ENCODE data around the gene PDZRN3. TPM values are rescaled to one million over a fixed set of nuclear protein-coding genes. Genes with fewer than 3 reads are reported as not detected.

The PDZRN3 gene
- total RNA-seq, 1 experiment from 2014 or later: 17.5 TPM

DNA sequence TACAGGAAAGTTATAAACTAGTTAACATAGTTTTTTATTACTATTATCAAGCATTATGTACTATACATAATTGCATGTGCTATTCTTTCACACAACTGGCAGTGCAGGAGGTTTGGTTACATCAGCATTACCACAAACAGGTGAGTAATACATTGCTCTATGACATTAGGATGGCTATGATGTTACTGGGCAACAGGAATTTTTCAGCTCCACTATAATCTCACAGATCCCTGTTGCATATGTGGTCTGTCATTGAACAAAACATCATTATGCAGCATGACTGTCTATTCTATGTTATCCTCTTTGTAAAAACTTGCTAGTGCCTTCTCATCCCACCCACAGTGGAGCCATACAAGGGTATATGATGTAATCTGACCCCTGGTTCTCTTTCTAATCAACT lies 36.5 kb upstream of the PDZRN3 start:
- Histone ChIP-seq H3K4me1 (ENCODE audit: low read length) (no peaks in the 10 kb centered on the region), H4K20me1 (ENCODE audit: insufficient read depth, low read depth, low read length) (no peaks in the 10 kb centered on the region), H3K27me3 (ENCODE audit: low read length) (no peaks in the 10 kb centered on the region), H3K9ac (ENCODE audit: low read length) (no peak overlapping the region), H3K79me2 (ENCODE audit: low read length) (no peaks in the 10 kb centered on the region), H3K9me2 (replicated peaks; ENCODE audit: insufficient read depth, low read length) (no peaks in the 10 kb centered on the region), H3K9me3 (ENCODE audit: low read length) (no peaks in the 10 kb centered on the region), H3K4me2 (ENCODE audit: low read depth, low read length, poor library complexity, severe bottlenecking) (no peak overlapping the region), H3K27ac (ENCODE audit: low read length) (no peak overlapping the region), H3K36me3 (ENCODE audit: insufficient read depth, low read length) (no peaks in the 10 kb centered on the region), H2AFZ (ENCODE audit: low read length) (no peak overlapping the region), H3K4me3 (ENCODE audit: low read length) (no peak overlapping the region)
- DNase-seq: no peak

DNA sequence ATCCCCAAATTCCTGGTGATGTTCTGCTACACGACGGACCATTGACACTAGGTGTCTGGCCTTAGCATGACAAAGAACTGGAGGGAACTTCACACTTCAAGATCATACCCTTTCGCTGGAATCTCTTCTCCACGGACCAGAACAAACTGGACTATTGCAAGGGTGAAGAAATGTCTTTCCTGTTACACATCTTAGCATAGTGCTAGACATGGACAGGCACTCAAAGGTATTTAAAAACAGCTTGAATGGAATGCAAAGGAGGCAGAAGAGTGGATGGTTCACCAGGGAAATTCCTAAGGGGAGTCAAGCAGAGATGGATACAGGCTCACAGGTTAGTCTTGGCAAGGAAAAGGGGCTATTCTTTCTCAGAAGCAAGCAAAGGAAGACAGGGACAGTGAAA lies 33.5 kb upstream of the PDZRN3 start:
- H3K36me3 ChIP-seq (ENCODE audit: insufficient read depth, low read length): no peaks in the 10 kb centered on the region
- no peak overlapping the region for H3K4me2 ChIP-seq (ENCODE audit: low read depth, low read length, poor library complexity, severe bottlenecking)
- H3K79me2 ChIP-seq (ENCODE audit: low read length): no peaks in the 10 kb centered on the region
- no peaks in the 10 kb centered on the region for H3K4me1 ChIP-seq (ENCODE audit: low read length)
- H2AFZ ChIP-seq (ENCODE audit: low read length): no peak overlapping the region
- no peaks in the 10 kb centered on the region for H4K20me1 ChIP-seq (ENCODE audit: insufficient read depth, low read depth, low read length)
- H3K9me2 ChIP-seq (replicated peaks; ENCODE audit: insufficient read depth, low read length): no peaks in the 10 kb centered on the region
- no peak overlapping the region for H3K4me3 ChIP-seq (ENCODE audit: low read length)
- no peak overlapping the region for H3K9ac ChIP-seq (ENCODE audit: low read length)
- no peak for DNase-seq
- H3K9me3 ChIP-seq (ENCODE audit: low read length): no peaks in the 10 kb centered on the region
- no peak overlapping the region for H3K27ac ChIP-seq (ENCODE audit: low read length)
- H3K27me3 ChIP-seq (ENCODE audit: low read length): no peaks in the 10 kb centered on the region

GRCh38 chr3:73657186-73657585 lies 32.4 kb upstream of the PDZRN3 start:
- H2AFZ ChIP-seq (ENCODE audit: low read length): no peak overlapping the region
- no peaks in the 10 kb centered on the region for H3K27me3 ChIP-seq (ENCODE audit: low read length)
- H3K4me3 ChIP-seq (ENCODE audit: low read length): no peak overlapping the region
- H3K79me2 ChIP-seq (ENCODE audit: low read length): no peaks in the 10 kb centered on the region
- no peak overlapping the region for H3K4me2 ChIP-seq (ENCODE audit: low read depth, low read length, poor library complexity, severe bottlenecking)
- no peaks in the 10 kb centered on the region for H3K36me3 ChIP-seq (ENCODE audit: insufficient read depth, low read length)
- H4K20me1 ChIP-seq (ENCODE audit: insufficient read depth, low read depth, low read length): no peaks in the 10 kb centered on the region
- no peaks in the 10 kb centered on the region for H3K9me3 ChIP-seq (ENCODE audit: low read length)
- no peak overlapping the region for H3K9ac ChIP-seq (ENCODE audit: low read length)
- H3K27ac ChIP-seq (ENCODE audit: low read length): no peak overlapping the region
- H3K9me2 ChIP-seq (replicated peaks; ENCODE audit: insufficient read depth, low read length): no peaks in the 10 kb centered on the region
- H3K4me1 ChIP-seq (ENCODE audit: low read length): no peaks in the 10 kb centered on the region
- no peak for DNase-seq

- Histone ChIP-seq H3K4me3 (ENCODE audit: low read length) (no peak overlapping the region), H3K9ac (ENCODE audit: low read length) (no peak overlapping the region), H3K27me3 (ENCODE audit: low read length) (no peaks in the 10 kb centered on the region), H3K79me2 (ENCODE audit: low read length) (no peaks in the 10 kb centered on the region), H3K36me3 (ENCODE audit: insufficient read depth, low read length) (no peaks in the 10 kb centered on the region), H2AFZ (ENCODE audit: low read length) (no peak overlapping the region), H3K27ac (ENCODE audit: low read length) (no peak overlapping the region), H4K20me1 (ENCODE audit: insufficient read depth, low read depth, low read length) (no peaks in the 10 kb centered on the region), H3K4me2 (ENCODE audit: low read depth, low read length, poor library complexity, severe bottlenecking) (no peak overlapping the region), H3K9me3 (ENCODE audit: low read length) (no peaks in the 10 kb centered on the region), H3K4me1 (ENCODE audit: low read length) (no peaks in the 10 kb centered on the region), H3K9me2 (replicated peaks; ENCODE audit: insufficient read depth, low read length) (no peaks in the 10 kb centered on the region)
- no peak for DNase-seq
Observed at GRCh38 chr3:73656241-73656890, 31.6 kb upstream of the PDZRN3 start.

GRCh38 chr3:73655197-73655596 lies 30.5 kb upstream of the PDZRN3 start:
- H3K4me1 ChIP-seq (ENCODE audit: low read length): no peaks in the 10 kb centered on the region
- H3K4me2 ChIP-seq (ENCODE audit: low read depth, low read length, poor library complexity, severe bottlenecking): no peak overlapping the region
- no peaks in the 10 kb centered on the region for H3K9me2 ChIP-seq (replicated peaks; ENCODE audit: insufficient read depth, low read length)
- no peak overlapping the region for H3K27ac ChIP-seq (ENCODE audit: low read length)
- H2AFZ ChIP-seq (ENCODE audit: low read length): no peak overlapping the region
- no peaks in the 10 kb centered on the region for H4K20me1 ChIP-seq (ENCODE audit: insufficient read depth, low read depth, low read length)
- H3K27me3 ChIP-seq (ENCODE audit: low read length): no peaks in the 10 kb centered on the region
- no peak for DNase-seq
- no peaks in the 10 kb centered on the region for H3K9me3 ChIP-seq (ENCODE audit: low read length)
- no peak overlapping the region for H3K9ac ChIP-seq (ENCODE audit: low read length)
- no peaks in the 10 kb centered on the region for H3K79me2 ChIP-seq (ENCODE audit: low read length)
- H3K36me3 ChIP-seq (ENCODE audit: insufficient read depth, low read length): no peaks in the 10 kb centered on the region
- no peak overlapping the region for H3K4me3 ChIP-seq (ENCODE audit: low read length)

- Histone ChIP-seq H3K9me2 (replicated peaks; ENCODE audit: insufficient read depth, low read length) (no peaks in the 10 kb centered on the region), H4K20me1 (ENCODE audit: insufficient read depth, low read depth, low read length) (no peaks in the 10 kb centered on the region), H3K27me3 (ENCODE audit: low read length) (no peaks in the 10 kb centered on the region), H3K9ac (ENCODE audit: low read length) (no peak overlapping the region), H2AFZ (ENCODE audit: low read length) (no peak overlapping the region), H3K79me2 (ENCODE audit: low read length) (no peaks in the 10 kb centered on the region), H3K36me3 (ENCODE audit: insufficient read depth, low read length) (no peaks in the 10 kb centered on the region), H3K4me3 (ENCODE audit: low read length) (no peak overlapping the region), H3K9me3 (ENCODE audit: low read length) (no peaks in the 10 kb centered on the region), H3K4me2 (ENCODE audit: low read depth, low read length, poor library complexity, severe bottlenecking) (no peak overlapping the region), H3K4me1 (ENCODE audit: low read length) (no peaks in the 10 kb centered on the region), H3K27ac (ENCODE audit: low read length) (no peak overlapping the region)
- no peak for DNase-seq
Observed at GRCh38 chr3:73653877-73654276, 29.1 kb upstream of the PDZRN3 start.

DNA sequence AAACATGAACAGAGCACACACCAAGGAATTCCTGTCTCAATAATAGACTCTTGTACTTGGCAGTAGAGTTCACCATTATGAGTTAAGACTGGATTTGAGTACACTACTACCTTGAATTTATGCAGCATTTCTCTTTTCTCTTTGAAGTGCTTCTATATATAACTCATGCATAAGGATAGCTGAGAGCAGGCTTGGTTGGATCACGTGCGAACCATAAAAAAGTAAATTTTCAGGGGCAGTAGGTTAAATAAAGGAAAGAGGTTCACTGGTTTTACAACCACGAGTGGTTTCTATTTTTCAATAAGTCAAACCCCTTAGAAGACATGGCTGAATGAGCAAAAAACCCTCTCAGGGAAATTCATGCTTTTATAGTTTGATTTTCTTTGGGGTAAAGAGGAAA lies 28.6 kb upstream of the PDZRN3 start:
- Histone ChIP-seq H3K9me2 (replicated peaks; ENCODE audit: insufficient read depth, low read length) (no peaks in the 10 kb centered on the region), H3K27me3 (ENCODE audit: low read length) (no peaks in the 10 kb centered on the region), H2AFZ (ENCODE audit: low read length) (no peak overlapping the region), H3K36me3 (ENCODE audit: insufficient read depth, low read length) (no peaks in the 10 kb centered on the region), H3K79me2 (ENCODE audit: low read length) (no peaks in the 10 kb centered on the region), H3K4me2 (ENCODE audit: low read depth, low read length, poor library complexity, severe bottlenecking) (no peak overlapping the region), H3K4me1 (ENCODE audit: low read length) (no peaks in the 10 kb centered on the region), H3K9ac (ENCODE audit: low read length) (no peak overlapping the region), H4K20me1 (ENCODE audit: insufficient read depth, low read depth, low read length) (no peaks in the 10 kb centered on the region), H3K27ac (ENCODE audit: low read length) (no peak overlapping the region), H3K4me3 (ENCODE audit: low read length) (no peak overlapping the region), H3K9me3 (ENCODE audit: low read length) (no peaks in the 10 kb centered on the region)
- no peak for DNase-seq

DNA sequence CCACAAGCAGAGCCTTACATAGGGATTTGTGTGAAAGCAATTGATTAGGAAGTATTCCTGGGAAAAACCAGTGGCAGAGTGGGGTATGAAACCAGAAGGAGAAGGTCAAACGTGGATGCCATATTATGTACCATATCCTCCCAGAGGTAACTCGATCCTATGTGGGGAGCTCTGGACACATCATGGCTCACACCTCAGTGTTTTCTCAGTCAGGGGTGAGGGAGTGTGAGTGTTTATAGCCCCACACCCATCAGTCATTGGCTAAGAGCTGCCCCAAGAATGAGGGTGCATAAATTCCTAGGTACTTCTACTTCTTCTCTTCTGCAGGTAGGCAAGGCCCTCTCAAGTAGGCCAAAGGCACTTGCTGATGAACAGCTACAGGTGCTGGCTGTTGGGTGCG lies 28.2 kb upstream of the PDZRN3 start:
- no peak overlapping the region for H3K4me3 ChIP-seq (ENCODE audit: low read length)
- no peak overlapping the region for H3K9ac ChIP-seq (ENCODE audit: low read length)
- no peak overlapping the region for H3K4me2 ChIP-seq (ENCODE audit: low read depth, low read length, poor library complexity, severe bottlenecking)
- no peaks in the 10 kb centered on the region for H4K20me1 ChIP-seq (ENCODE audit: insufficient read depth, low read depth, low read length)
- no peaks in the 10 kb centered on the region for H3K36me3 ChIP-seq (ENCODE audit: insufficient read depth, low read length)
- no peak overlapping the region for H3K27ac ChIP-seq (ENCODE audit: low read length)
- H3K9me3 ChIP-seq (ENCODE audit: low read length): no peaks in the 10 kb centered on the region
- no peak overlapping the region for H2AFZ ChIP-seq (ENCODE audit: low read length)
- no peaks in the 10 kb centered on the region for H3K9me2 ChIP-seq (replicated peaks; ENCODE audit: insufficient read depth, low read length)
- no peak for DNase-seq
- no peaks in the 10 kb centered on the region for H3K4me1 ChIP-seq (ENCODE audit: low read length)
- no peaks in the 10 kb centered on the region for H3K79me2 ChIP-seq (ENCODE audit: low read length)
- H3K27me3 ChIP-seq (ENCODE audit: low read length): no peaks in the 10 kb centered on the region

GRCh38 chr3:73637042-73637441 lies 12.3 kb upstream of the PDZRN3 start:
- H3K27ac ChIP-seq (ENCODE audit: low read length): no peak overlapping the region
- no peaks in the 10 kb centered on the region for H3K4me1 ChIP-seq (ENCODE audit: low read length)
- H3K9ac ChIP-seq (ENCODE audit: low read length): no peak overlapping the region
- no peak for DNase-seq
- no peak overlapping the region for H3K4me2 ChIP-seq (ENCODE audit: low read depth, low read length, poor library complexity, severe bottlenecking)
- H3K4me3 ChIP-seq (ENCODE audit: low read length): no peak overlapping the region
- H3K9me2 ChIP-seq (replicated peaks; ENCODE audit: insufficient read depth, low read length): no peaks in the 10 kb centered on the region
- H3K36me3 ChIP-seq (ENCODE audit: insufficient read depth, low read length): no peaks in the 10 kb centered on the region
- no peak overlapping the region for H2AFZ ChIP-seq (ENCODE audit: low read length)
- H3K79me2 ChIP-seq (ENCODE audit: low read length): no peaks in the 10 kb centered on the region
- H3K9me3 ChIP-seq (ENCODE audit: low read length): no peaks in the 10 kb centered on the region
- no peaks in the 10 kb centered on the region for H4K20me1 ChIP-seq (ENCODE audit: insufficient read depth, low read depth, low read length)
- no peaks in the 10 kb centered on the region for H3K27me3 ChIP-seq (ENCODE audit: low read length)

Measured in Karpas-422 (cell line).